Measurements from ENCODE around the gene CSH2. TPM values are rescaled to one million over a fixed set of nuclear protein-coding genes. Genes with fewer than 3 reads are reported as not detected.

The CSH2 gene
- total and polyA plus RNA-seq, 9 of the 15 experiments (the other 6 are each of a cell fraction or from before 2014, with no cell fraction given): not detected

- no peak for TF ChIP-seq CREB5 (CRISPR knock-in tag; IDR thresholded peaks at IDR 0.05)
- no peak for TF ChIP-seq E4F1 (CRISPR knock-in tag; IDR thresholded peaks at IDR 0.05; ENCODE audit: borderline replicate concordance)
- no peak for TF ChIP-seq PBX2 (CRISPR knock-in tag; IDR thresholded peaks at IDR 0.05; ENCODE audit: low read depth)
- TF ChIP-seq PBX2 (tag; conservative IDR thresholded peaks at IDR 0.05; ENCODE audit: low read depth): no peak
- TF ChIP-seq YBX1 (IDR thresholded peaks at IDR 0.05): no peak
- TF ChIP-seq VEZF1 (CRISPR knock-in tag; IDR thresholded peaks at IDR 0.05): peak; percentile 66
- TF ChIP-seq CHCHD3 (CRISPR knock-in tag; IDR thresholded peaks at IDR 0.05): no peak
- TF ChIP-seq CUX1 (CRISPR knock-in tag; IDR thresholded peaks at IDR 0.05): no peak
- TF ChIP-seq RBFOX2 (IDR thresholded peaks at IDR 0.05; ENCODE audit: low read depth, low read length): 0 out of 2 replicates have a peak, but pooled peaks have one; percentile 5
- TF ChIP-seq MNT (conservative IDR thresholded peaks at IDR 0.05): no peak
Measured at GRCh38 chr17:63834431-63835166, 38.9 kb downstream of the CSH2 start (continued).

Measured in K562 (cell line).